Stimulated activated CD8-positive, alpha-beta memory T cell treated with anti-CD3 and anti-CD28 coated beads, Interleukin-4, amount 100 ng/mL, for 1 hour (primary cell): ENCODE results near the gene CIZ1.
"Not testable (repeated sequence)": the region's sequence is repeated elsewhere in the genome, so short reads cannot be mapped to it uniquely, and the experiment has no call there.

Experiments used
- DNase-seq, 2 donors: peaks; one replicate each; pipeline ENCODE4 v3.0.0-alpha.2; 2020; ENCODE audit warnings: low read depth in 2 of 2, low spot score in 1 of 2

The CIZ1 gene

DNA sequence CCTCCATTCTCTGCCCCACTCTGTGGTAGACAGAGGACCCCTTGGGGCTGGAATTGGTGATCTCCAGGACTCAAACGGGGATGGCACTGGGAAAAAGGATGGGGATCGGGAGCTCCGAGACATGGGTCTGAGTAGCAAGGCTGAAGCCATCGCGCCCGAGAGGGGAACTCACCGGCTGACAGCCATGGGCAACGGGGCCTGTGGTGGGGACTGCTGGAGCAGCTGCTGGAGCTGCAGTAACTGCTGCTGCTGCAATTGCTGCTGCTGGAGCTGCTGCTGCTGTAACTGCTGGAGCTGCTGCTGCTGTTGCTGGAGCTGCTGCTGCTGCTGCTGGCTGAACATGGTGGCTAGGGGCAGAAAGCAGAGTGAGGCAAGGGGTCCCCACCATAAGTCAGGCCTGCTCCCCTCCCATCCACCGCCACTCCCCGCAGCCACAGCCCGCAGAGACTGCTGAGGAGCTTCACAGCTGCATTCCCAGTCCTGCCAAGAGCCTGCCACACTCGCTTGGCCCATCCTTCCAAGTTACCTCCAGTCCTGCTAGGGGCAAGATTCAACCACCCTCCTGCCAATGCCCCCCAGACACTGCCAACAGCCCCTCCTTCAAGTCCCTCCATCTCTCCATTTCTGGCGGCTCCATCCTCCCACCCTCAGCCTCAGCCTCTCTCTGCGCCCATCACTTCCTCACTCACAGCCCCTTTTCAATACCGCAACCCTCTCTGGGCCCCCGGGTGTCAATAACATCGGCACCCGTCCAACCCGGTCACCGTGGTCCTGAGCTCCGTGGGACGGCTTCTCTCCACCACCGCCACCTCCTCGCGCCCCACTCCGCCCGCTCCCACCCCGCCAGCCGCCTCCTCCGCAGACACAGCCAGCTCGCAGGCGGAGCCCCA, 611 bp downstream of the CIZ1 start:
- no peak for DNase-seq

DNA sequence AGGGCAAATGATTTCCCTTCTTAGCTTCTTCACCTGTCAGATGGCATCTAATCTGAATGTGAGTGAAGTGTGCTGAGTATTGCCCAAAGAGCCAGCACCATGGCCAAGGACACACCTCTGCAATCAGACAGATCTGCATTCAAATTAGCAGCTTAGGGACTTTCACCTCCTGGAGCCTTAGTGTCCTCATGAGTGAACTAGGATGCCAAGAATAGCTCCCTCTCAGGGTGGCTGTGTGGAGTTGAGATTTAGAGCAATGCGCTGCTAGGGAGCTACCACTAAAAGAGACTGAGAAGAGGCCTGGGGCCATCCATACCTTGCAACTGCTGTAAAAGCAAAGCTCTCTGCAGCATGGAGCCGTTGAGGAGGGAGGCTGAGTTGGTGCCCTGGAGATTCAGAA, 1.4 kb downstream of the CIZ1 start:
- DNase-seq = no peak

GRCh38 chr9:128188209-128188608, 3.2 kb downstream of the CIZ1 start:
- no peak for DNase-seq

DNA sequence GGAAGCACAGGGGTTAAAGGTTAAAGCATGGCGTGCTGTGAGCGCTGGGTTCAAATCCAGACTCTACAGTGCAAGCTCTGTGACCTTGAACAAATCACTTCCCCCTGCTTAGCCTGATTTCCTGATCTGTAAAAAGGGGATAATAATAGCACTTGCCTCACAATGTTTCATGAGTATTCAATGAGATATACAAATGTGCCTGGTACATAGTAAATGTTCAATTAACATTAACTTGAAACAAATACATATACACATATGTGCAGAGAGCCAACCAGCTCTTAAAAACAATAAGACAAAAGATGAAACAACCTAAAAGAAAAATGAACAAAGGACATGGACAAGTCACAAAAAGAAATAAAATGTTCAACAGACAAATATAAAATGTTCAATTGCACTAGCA, 4.0 kb downstream of the CIZ1 start:
- DNase-seq = no peak

- no peak for DNase-seq
These were observed 5.1 kb downstream of the CIZ1 start for GRCh38 chr9:128185979-128186965.

- DNase-seq = no peak
These were observed 8.3 kb downstream of the CIZ1 start for GRCh38 chr9:128182893-128183588.

DNA sequence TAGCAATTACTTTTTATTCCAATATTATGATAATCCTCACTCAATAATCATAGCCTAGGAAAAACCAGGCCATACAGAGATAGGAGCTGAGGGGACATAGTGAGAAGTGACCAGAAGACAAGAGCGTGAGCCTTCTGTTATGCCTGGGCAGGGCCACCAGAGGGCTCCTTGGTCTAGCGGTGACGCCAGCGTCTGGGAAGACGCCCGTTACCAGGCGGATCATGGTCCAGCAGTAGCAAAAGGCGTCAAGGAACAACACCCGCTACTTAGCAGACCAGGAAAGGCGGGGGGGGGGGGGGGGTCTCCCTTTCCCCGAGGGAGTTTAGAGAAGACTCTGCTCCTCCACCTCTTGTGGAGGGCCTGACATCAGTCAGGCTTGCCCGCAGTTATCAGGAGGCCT, 9.9 kb downstream of the CIZ1 start:
- not testable (repeated sequence) for DNase-seq

GRCh38 chr9:128180447-128180846, 10.9 kb downstream of the CIZ1 start:
- DNase-seq = no peak

DNA sequence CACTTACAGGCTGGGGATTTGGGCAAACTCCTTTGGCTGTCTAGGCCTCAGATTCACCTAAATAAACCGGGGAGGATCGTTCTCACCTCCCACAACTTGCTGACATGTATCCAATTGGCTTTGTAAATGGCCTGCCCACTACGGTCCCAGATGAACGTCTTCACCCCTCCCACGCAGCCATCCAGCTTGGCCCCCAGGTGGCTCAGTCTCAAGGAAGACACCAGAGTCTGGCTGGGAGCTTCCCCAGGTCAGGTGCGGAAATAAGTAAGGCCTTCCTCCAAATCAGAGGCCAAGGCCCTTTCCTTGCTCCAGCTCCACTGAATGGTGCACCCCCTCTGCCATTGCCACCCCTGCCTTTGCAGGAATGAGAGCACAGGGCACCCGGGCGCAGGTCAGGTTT, 11.4 kb downstream of the CIZ1 start:
- no peak for DNase-seq

DNA sequence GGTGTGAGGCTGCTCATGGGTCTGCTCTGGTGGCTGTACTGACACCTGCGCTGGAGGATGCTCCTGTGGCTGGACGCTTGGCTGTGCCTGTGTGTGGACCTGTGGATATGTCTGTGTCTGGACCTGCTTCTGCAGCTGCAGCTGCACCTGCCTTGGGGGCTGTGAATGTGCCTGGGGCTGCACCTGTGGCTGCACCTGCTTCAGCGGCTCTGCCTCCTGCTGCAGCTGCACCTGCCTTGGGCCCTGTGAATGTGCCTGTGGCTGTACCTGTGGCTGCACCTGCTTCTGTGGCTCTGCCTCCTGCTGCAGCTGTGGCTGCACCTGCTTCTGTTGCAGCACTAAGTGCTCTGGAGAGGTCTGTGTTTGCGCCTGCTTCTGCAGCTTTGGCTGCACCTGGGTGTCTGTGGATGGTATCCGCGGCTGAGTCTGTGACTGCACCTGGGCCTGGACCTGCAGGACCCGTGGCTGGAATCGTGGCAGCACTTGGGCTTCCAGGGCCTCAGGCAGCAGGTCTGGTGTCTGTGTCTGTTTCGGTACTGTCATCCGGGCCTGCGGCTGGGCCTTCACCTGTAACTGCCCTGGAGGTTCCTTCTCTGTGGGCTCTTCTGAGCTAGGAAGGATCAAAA, 12.5 kb downstream of the CIZ1 start:
- no peak for DNase-seq

- DNase-seq = no peak
These were observed 15.6 kb downstream of the CIZ1 start for GRCh38 chr9:128175726-128176125.

DNA sequence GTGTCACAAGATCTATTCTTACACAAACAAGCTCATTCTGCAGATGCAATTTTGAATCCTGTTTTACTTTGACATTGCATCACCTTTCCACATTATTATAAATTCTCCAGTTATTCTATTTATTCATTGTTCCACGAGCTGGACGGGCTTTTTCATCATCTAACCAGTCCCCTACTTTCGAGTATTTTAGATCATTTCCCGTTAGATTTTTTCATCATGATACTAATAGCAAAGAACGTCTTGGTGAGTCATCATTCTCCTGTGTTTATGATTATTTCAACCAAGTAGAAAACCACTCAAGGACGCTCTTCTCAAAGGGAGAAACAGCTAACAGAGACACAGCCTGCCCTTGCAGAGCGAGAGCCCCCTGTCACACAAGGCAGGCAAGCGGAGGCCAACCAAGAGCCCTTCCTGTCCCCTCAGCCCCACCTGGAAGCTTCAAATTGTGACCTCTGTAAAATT, 16.2 kb downstream of the CIZ1 start:
- DNase-seq = no peak

DNA sequence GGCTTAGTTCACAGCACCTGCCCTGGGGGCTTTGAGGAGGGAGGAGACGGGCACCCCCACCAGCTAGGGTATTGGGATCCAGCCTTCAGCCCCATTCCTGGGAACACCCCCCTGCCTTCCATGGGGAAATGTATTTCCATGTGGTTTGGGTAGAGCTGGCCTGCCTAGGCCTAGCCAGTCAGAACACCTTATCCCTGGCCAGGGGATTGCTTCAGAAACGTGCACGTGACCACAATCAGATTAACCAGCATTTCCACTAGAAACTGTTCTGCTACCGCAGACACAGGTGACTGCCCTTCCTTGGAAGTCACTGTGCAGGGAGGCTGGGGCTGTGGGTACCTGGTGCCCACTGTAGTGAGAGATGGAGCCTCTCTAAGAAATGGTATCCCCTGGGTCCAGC, 17.3 kb downstream of the CIZ1 start:
- no peak for DNase-seq

- DNase-seq = no peak
These were observed 21.4 kb downstream of the CIZ1 start for GRCh38 chr9:128169925-128170324.

DNA sequence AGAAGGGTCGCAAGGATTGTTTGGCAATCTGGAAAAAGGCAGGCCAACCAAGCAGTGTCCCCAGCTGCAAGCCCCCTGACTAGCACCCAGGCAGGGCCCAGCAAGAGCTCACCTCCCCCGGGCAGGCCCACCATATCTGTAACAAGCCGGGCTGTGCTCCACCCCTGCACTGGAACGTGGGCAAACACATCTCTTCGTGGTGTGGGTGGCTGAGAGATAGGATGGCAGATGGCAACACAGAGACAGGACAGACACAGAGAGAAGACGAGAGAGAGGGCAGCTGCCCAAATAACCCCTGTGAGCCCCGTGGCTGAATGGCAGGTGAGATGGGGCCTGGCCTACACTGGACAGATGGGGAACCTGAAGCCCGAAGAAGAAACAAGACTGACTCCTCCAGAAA, 21.9 kb downstream of the CIZ1 start:
- DNase-seq = no peak

DNA sequence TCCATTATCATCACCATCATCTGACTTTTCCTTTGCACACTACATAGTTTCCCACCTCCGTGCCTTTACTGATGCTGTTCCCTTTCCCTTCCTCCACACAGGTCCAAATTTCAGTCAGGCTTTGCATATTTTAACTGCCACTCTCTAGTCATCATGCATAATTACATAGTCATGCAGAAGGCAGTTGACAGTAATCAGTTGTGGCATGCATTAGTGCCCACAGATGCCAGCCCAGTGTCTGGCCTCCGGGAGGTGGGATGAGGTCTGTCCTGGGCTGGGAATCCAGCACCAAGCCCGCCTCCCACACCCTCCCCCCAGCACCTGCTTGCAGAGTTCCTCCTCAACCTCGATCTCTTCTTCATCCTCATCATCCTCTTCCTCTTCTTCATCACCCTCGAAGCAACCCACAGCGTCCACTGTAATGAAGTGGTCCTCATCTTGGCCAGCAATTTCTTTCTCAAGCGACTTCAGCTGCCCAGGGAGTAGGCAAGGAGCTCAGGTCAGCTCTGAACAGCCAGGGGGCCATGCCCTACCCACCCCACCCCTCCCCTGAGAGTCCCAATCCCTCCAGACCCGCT, 22.6 kb downstream of the CIZ1 start:
- no peak for DNase-seq

- DNase-seq = no peak
These were observed 24.2 kb downstream of the CIZ1 start for GRCh38 chr9:128167209-128167608.

DNA sequence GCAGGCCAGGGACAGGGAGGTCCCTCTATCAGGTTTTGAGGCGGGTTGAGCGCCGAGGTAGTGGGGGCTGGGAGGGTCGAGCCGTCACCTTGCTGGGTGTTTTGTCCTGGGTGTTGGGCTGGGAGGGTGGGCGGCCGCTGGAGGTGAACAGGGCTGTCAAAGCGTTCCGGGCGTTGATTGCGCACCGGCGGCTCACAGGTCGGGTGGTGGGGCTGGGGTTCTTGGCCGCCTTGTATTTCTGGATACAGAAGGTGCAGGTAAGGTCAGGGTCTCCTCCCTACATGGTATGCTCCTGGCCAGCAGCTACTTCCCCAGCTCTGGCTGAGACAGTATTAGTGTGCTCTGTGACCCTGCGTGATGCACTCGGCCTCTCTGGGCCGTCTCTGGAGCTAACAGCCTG, 25.2 kb downstream of the CIZ1 start:
- no peak for DNase-seq

GRCh38 chr9:128164307-128164885, 27.0 kb downstream of the CIZ1 start:
- no peak for DNase-seq
